Hepatocyte (in vitro differentiated cells): ENCODE data around the gene PAEP.
"Not testable (repeated sequence)": the region's sequence is repeated elsewhere in the genome, so short reads cannot be mapped to it uniquely, and the experiment has no call there.

Experiments
- EZH2 ChIP-seq: fragments of 200-600 bp; sonication (generic); IDR thresholded peaks from 2 replicates; pipeline ENCODE4 v1.6.1; 2016; ENCODE audit warnings: antibody characterized with exemption, mild to moderate bottlenecking, borderline replicate concordance
- EZH2phosphoT487 ChIP-seq: fragments of 200-600 bp; sonication (generic); IDR thresholded peaks from one replicate; pipeline ENCODE4 v1.6.1; 2018; ENCODE audit warnings: antibody characterized with exemption, mild to moderate bottlenecking, low read depth, moderate library complexity; ENCODE audit not compliant: unreplicated experiment, severe bottlenecking
- TF ChIP-seq, protein P1 (sequence below): fragments of 200-600 bp; sonication (generic); IDR thresholded peaks from 2 replicates; pipeline ENCODE4 v1.5.1; 2016; ENCODE audit warnings: antibody characterized with exemption, mild to moderate bottlenecking; ENCODE audit not compliant: poor library complexity

GRCh38 chr9:135534192-135534711 lies 27.3 kb upstream of the PAEP start:
- TF ChIP-seq, protein P1, sequence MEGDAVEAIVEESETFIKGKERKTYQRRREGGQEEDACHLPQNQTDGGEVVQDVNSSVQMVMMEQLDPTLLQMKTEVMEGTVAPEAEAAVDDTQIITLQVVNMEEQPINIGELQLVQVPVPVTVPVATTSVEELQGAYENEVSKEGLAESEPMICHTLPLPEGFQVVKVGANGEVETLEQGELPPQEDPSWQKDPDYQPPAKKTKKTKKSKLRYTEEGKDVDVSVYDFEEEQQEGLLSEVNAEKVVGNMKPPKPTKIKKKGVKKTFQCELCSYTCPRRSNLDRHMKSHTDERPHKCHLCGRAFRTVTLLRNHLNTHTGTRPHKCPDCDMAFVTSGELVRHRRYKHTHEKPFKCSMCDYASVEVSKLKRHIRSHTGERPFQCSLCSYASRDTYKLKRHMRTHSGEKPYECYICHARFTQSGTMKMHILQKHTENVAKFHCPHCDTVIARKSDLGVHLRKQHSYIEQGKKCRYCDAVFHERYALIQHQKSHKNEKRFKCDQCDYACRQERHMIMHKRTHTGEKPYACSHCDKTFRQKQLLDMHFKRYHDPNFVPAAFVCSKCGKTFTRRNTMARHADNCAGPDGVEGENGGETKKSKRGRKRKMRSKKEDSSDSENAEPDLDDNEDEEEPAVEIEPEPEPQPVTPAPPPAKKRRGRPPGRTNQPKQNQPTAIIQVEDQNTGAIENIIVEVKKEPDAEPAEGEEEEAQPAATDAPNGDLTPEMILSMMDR, result not testable (repeated sequence)
- not testable (repeated sequence) for TF ChIP-seq EZH2, EZH2phosphoT487
